OCI-LY3 (cell line): ENCODE data around the gene HUNK.

Experiments used
- EZH2phosphoT487 ChIP-seq: fragments of 200-600 bp; shearing (Covaris generic); IDR thresholded peaks from 2 replicates; pipeline ENCODE4 v1.6.1; 2018; ENCODE audit warnings: antibody characterized with exemption, mixed run types, low read depth
- TF ChIP-seq, protein P1 (sequence below): fragments of 200-600, 300-600 bp; sonication (generic); IDR thresholded peaks from 2 replicates; pipeline ENCODE4 v1.5.1; 2014; ENCODE audit warnings: antibody characterized with exemption, low read length, low read depth

DNA sequence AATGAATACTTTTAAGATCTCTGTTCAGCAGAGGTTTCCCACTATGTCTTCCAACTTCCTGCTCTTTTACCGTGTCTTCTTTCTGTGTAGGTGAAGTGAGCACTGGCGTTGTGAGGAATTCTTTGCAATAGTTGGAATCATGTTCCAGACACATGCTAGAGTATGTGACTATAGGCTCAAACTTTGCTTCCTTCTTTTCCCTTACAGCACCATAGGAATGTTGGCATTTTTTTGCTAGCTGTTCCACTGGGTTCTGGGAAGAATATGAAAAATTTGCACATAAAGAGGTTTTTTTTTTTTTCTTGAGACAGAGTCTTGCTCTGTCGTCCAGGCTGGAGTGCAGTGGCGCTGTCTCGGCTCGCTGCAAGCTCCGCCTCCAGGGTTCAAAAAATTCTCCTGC lies 15.7 kb upstream of the HUNK start:
- TF ChIP-seq, protein P1, sequence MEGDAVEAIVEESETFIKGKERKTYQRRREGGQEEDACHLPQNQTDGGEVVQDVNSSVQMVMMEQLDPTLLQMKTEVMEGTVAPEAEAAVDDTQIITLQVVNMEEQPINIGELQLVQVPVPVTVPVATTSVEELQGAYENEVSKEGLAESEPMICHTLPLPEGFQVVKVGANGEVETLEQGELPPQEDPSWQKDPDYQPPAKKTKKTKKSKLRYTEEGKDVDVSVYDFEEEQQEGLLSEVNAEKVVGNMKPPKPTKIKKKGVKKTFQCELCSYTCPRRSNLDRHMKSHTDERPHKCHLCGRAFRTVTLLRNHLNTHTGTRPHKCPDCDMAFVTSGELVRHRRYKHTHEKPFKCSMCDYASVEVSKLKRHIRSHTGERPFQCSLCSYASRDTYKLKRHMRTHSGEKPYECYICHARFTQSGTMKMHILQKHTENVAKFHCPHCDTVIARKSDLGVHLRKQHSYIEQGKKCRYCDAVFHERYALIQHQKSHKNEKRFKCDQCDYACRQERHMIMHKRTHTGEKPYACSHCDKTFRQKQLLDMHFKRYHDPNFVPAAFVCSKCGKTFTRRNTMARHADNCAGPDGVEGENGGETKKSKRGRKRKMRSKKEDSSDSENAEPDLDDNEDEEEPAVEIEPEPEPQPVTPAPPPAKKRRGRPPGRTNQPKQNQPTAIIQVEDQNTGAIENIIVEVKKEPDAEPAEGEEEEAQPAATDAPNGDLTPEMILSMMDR: no peak
- no peak for TF ChIP-seq EZH2phosphoT487
